Myocyte (in vitro differentiated cells): ENCODE measurements around the gene LRRC4B. TPM values are rescaled to one million over a fixed set of nuclear protein-coding genes. Genes with fewer than 3 reads are reported as not detected.
A peak's percentile ranks its signal among the peaks of the same experiment; 100 is the strongest.
"Not testable (repeated sequence)": the region's sequence is repeated elsewhere in the genome, so short reads cannot be mapped to it uniquely, and the experiment has no call there.

Experiments
- DNase-seq: peaks from one replicate; pipeline ENCODE4 v3.0.0-alpha.2; 2012; ENCODE audit warnings: low read depth
- total RNA-seq: library from RNA; depleted of rRNA; stranded (reverse); fragments of >200 nt; gene quantifications from 2 replicates; pipeline ENCODE4 v1.2.3, GENCODE V29; 2014

Gene LRRC4B
- total RNA-seq, 1 donor from 2014 or later = not detected

GRCh38 chr19:50489461-50490011, 78.7 kb downstream of the LRRC4B start:
- DNase-seq = peak; percentile 75

DNA sequence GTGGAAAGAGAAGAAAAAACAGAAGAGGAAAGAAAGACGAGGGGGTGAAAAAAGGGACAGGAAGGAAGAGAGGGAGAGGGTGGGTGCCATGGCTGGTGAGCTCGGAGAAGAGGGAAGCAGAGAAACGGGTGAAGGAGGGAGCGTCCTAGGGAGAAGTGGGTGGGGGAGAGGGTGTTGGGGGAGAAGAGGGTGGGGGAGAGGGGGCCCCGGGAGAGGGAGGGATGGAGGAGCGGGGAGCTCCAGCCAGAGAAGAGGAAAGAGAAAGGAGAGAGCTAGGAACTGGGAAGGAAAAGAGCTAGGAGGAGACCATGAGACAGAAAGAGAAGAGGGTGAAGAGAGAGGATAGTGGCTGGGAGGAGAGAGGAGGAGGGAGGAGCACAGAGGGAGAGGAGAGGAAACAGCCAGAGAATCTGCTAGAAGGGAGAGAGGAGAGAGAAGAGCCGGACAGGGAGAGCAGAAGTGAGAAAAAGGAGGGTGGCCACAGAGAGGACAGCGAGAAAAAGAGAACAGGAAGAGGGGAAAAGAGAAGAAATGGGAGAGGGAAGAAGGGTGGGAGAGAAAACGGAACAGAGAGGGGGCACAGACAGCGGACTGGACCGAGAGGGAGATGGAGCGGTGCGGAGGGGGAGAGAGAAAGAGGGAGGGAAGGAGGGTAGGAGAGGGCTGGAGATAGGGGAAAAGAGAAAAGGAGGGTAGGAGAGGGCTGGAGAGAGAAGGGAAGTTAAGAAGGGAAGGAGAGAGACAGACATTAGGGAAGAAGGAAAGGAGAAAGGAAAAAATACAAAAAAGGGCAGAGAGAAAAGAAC, 79.6 kb downstream of the LRRC4B start:
- peak; percentile 6 for DNase-seq

DNA sequence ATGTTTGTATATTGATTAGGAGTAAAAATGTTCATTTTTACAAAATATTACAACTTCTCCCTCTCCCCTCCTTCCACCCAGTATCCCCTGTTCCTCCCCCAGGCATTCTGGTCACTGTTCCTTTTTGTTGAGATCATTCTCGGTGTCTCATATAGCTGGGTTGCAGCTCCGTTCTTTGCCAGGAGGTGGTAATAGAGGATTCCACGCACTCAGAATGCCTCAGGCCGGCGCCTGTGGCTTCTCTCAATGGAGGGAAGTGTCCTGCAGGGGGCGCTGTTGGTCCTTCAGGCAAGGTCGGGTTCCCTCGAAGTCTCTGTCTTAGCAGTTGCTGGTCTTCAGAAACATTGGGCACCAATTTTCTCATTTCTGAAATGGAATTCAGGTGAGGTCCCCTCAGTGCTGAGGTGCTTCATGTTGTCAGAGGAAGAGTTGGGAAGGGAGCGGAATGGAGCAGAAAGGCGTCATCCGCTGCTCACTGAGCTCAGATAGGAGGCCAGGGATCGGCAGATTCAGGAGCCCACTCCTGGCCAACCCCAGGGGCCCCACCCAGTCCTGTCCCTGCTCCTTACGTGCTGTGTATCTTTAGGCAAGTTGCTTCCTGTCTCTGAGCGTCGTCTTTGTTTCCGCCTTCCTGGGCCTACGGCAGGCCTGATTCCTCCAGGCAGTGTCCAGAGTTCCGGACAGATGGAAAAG, 81.3 kb downstream of the LRRC4B start:
- DNase-seq = peak; percentile 79

GRCh38 chr19:50485284-50485955, 82.8 kb downstream of the LRRC4B start:
- DNase-seq = peak; percentile 46

DNA sequence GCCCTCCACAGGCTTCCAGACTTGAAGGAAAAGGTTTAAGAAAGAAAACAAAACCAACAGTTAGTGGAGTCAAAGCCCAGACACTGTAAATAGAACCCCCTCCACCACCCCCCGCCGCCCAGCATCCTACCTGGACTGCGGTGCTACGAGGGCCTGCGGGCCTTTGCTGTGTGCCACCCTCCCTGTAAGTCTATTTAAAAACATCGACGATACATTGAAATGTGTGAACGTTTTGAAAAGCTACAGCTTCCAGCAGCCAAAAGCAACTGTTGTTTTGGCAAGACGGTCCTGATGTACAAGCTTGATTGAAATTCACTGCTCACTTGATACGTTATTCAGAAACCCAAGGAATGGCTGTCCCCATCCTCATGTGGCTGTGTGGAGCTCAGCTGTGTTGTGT, 85.3 kb downstream of the LRRC4B start:
- DNase-seq = no peak

DNA sequence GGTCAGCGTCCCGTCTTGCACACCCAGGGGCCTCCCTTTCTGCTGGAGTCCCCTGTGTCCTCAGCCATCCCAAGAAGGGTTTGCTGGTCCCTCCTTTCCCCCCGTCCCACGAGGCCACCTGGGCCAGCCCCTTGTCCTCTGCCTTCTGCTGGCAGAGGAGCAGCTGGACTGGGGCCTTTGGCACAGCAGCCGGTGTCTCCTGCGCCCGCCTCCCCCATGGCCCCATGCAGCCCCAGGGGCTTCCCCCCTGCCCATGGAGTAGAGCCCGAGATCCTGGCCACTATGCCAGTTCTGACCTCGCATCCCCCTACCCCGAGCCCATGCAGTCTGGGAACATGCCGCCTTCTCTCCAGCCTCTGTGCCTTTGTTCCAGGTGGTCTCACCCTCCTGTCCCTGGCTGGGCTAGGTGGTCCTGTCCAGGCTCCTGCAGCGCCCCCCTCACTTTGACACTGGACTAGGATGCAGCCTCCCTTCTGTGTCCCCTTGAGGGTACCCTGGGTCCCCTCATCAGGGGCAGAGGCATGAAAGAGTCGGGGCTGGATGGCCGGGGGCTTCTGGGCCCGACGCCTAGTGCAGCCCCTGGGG, 85.9 kb downstream of the LRRC4B start:
- no peak for DNase-seq

- no peak for DNase-seq
Observed at GRCh38 chr19:50481351-50482149, 86.7 kb downstream of the LRRC4B start.

GRCh38 chr19:50480281-50481111, 87.7 kb downstream of the LRRC4B start:
- DNase-seq = no peak

- no peak for DNase-seq
Observed at GRCh38 chr19:50479761-50480251, 88.4 kb downstream of the LRRC4B start.

GRCh38 chr19:50478901-50479715, 89.1 kb downstream of the LRRC4B start:
- no peak for DNase-seq

- no peak for DNase-seq
Observed at GRCh38 chr19:50477751-50478515, 90.3 kb downstream of the LRRC4B start.

DNA sequence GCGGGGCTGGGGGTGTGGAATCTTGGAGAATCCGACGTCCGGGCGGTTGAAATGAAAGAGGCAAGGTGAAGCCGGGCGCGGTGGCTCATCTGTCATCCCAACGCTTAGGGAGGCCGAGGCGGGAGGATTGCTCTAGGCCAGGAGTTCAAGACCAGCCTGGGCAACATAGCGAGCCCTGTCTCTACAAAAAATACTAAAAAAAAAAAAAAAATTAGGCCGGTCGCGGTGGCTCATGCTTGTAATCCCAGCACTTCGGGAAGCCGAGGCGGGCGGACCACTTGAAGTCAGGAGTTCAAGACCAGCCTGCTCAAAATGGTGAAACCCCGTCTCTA, 91.4 kb downstream of the LRRC4B start:
- DNase-seq = no peak

GRCh38 chr19:50476224-50476906, 91.9 kb downstream of the LRRC4B start, which contains the start of the genes EMC10 and GARIN5A:
Gene EMC10 (plus strand): TSS chr19:50476507. CDS start chr19:50476545, 38 bp downstream.
Gene GARIN5A (minus strand): TSS chr19:50476848. CDS start chr19:50476388, 460 bp downstream.
- DNase-seq = peak; percentile 90

- DNase-seq = no peak
Observed at GRCh38 chr19:50475736-50476223, 92.5 kb downstream of the LRRC4B start.

DNA sequence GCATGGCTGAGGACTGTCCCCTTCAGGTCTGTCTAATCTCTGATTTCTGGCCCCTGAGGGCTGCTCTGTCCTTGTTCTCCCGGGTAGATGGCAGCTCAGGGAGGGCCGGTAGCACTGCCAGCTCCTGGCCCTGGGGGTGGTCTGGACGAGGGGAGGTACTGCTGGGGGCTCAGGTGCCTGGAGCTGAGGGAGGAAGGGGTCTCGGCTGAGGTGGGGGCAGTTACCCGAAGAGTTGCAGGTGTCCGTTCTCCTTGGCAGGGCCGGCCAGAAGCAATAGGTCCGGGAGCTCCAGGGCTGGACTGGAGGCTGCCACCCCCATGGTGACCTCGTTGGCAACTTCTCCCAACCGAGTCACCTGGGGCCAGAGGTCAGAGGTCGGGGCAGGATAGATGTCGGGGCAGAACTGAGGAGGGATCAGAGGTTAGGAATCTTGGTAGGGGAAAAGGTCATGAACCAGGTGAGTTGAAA, 93.1 kb downstream of the LRRC4B start:
- DNase-seq = no peak

GRCh38 chr19:50473336-50473735, 94.9 kb downstream of the LRRC4B start:
- DNase-seq = not testable (repeated sequence)

GRCh38 chr19:50468818-50469217, 99.4 kb downstream of the LRRC4B start:
- no peak for DNase-seq
